Effector memory CD4-positive, alpha-beta T cell (primary cell): ENCODE results near the gene C3orf20.

Source experiments
- DNase-seq, 3 donors: peaks; one replicate each; pipeline ENCODE4 v3.0.0-alpha.2; 2020
- H3K27ac ChIP-seq: 2 replicates; pipeline ENCODE4 v1.7.0; 2013; ENCODE audit warnings: mild to moderate bottlenecking, low read length, moderate library complexity; ENCODE audit not compliant: insufficient read depth, poor library complexity, severe bottlenecking
- H3K27me3 ChIP-seq: replicated peaks from 2 replicates; pipeline ENCODE4 v1.7.0; 2013; ENCODE audit warnings: mild to moderate bottlenecking, low read length; ENCODE audit not compliant: insufficient read depth, control insufficient read depth, poor library complexity, severe bottlenecking
- H3K36me3 ChIP-seq: 2 replicates; pipeline ENCODE4 v1.7.0; 2013; ENCODE audit warnings: mild to moderate bottlenecking, low read length, moderate library complexity; ENCODE audit not compliant: control insufficient read depth, insufficient read depth
- H3K4me1 ChIP-seq: 2 replicates; pipeline ENCODE4 v1.7.0; 2013; ENCODE audit warnings: low read length, mild to moderate bottlenecking; ENCODE audit not compliant: control insufficient read depth, insufficient read depth, poor library complexity, severe bottlenecking
- H3K4me3 ChIP-seq: 2 replicates; pipeline ENCODE4 v1.7.0; 2013; ENCODE audit warnings: low read length, low read depth, mild to moderate bottlenecking; ENCODE audit not compliant: insufficient read depth, poor library complexity, severe bottlenecking
- H3K9me3 ChIP-seq: 2 replicates; pipeline ENCODE4 v1.7.0; 2013; ENCODE audit warnings: mild to moderate bottlenecking, low read length, moderate library complexity; ENCODE audit not compliant: control insufficient read depth

C3orf20 gene

DNA sequence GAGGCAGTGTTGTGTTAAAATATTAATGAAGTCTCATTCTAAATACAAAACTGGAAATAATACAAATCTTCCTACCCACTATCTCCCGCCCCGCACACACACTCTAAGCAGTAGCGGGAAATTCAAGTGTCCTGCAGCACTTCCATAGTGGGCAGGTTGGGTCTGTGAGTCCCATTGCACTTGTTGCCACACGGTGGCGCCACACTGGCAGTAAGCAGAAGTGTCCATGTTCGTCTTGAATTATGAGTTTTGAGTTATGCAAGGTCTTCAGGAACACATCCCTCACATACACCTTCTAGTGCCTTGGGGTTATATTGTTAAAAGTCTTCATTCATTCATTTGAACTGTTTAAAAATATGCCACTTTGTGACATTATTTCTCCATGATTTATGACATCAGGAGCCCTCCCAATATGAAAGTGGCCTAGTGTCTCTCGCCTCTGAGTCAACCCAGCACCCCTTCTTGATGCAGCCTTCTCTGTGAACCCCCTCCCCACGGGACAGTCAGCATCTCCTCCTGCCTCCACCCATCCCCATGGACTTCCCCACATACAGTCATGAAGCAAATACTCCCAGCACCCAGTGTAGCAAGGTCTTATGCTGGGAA is 41.0 kb upstream of the C3orf20 start:
- Histone ChIP-seq H3K36me3 (no peaks in the 10 kb centered on the region), H3K4me3 (no peak overlapping the region), H3K4me1 (no peaks in the 10 kb centered on the region), H3K9me3 (no peaks in the 10 kb centered on the region), H3K27ac (no peak overlapping the region), H3K27me3 (peaks cover 3% of the 10 kb centered on the region)
- DNase-seq: peak; percentile 17 to 46 (median 28)

GRCh38 chr3:14634763-14635400 is 40.1 kb upstream of the C3orf20 start:
- no peak overlapping the region for H3K4me3 ChIP-seq
- DNase-seq: no peak
- H3K36me3 ChIP-seq: no peaks in the 10 kb centered on the region
- no peaks in the 10 kb centered on the region for H3K4me1 ChIP-seq
- H3K9me3 ChIP-seq: no peaks in the 10 kb centered on the region
- peaks cover 3% of the 10 kb centered on the region for H3K27me3 ChIP-seq
- no peak overlapping the region for H3K27ac ChIP-seq

DNA sequence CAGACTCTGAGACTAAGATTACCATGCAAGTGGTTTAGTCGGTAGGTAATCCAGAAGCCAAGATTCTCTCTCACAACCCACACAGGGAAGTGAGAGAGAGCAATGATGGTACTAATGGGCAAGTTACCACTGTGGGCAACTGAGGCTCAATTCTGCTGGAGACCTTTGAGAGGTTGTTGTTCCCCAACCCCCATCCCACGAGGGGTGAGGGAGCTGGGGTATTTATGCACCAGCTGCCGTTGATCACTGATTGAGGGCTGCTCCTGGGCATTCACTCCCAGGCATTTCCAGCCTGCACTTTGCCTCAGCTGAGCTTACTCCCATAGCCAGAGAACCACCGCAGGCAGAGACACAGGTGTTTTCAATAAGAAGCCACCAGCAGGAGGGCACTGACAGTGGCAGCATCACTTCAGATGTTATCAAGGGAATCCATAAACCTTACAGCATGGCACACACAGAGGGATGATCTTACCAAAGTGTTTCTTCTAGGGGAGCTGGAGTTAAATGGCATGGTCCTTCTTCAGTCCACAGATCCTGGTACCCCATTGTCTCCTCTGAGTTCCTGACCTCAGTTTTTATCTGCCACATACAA is 38.3 kb upstream of the C3orf20 start:
- Histone ChIP-seq H3K27ac (no peak overlapping the region), H3K27me3 (peaks cover 7% of the 10 kb centered on the region), H3K4me1 (no peaks in the 10 kb centered on the region), H3K9me3 (no peaks in the 10 kb centered on the region), H3K36me3 (no peaks in the 10 kb centered on the region), H3K4me3 (no peak overlapping the region)
- no peak for DNase-seq

- Histone ChIP-seq H3K36me3 (no peaks in the 10 kb centered on the region), H3K4me1 (no peaks in the 10 kb centered on the region), H3K27ac (no peak overlapping the region), H3K4me3 (no peak overlapping the region), H3K9me3 (no peaks in the 10 kb centered on the region), H3K27me3 (peaks cover 7% of the 10 kb centered on the region)
- no peak for DNase-seq
Observed at GRCh38 chr3:14640157-14640562, 34.8 kb upstream of the C3orf20 start.

DNA sequence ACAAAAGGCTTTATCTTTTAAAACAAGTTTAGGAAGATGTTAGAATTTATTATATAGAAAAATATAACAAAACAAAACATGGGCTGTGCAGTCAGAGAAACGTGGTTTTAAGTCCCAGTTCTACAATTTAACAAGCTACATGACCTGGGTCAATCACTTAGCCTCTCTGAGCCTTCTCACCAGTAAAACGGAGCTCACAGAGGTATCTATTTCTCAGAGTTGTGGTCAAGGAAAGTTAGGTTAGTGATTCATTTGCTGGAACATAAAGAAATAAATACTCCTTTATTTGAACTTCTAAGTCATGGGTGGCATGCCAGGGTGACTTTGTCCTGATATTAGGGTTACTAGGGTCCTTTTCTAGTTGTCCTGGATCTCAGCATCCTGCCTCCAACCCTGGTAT is 34.2 kb upstream of the C3orf20 start:
- no peak overlapping the region for H3K4me3 ChIP-seq
- no peaks in the 10 kb centered on the region for H3K4me1 ChIP-seq
- DNase-seq: no peak
- H3K27ac ChIP-seq: no peak overlapping the region
- no peaks in the 10 kb centered on the region for H3K9me3 ChIP-seq
- H3K36me3 ChIP-seq: no peaks in the 10 kb centered on the region
- peaks cover 7% of the 10 kb centered on the region for H3K27me3 ChIP-seq

- Histone ChIP-seq H3K27ac (no peak overlapping the region), H3K4me1 (no peaks in the 10 kb centered on the region), H3K27me3 (peaks cover 7% of the 10 kb centered on the region), H3K4me3 (no peak overlapping the region), H3K9me3 (no peaks in the 10 kb centered on the region), H3K36me3 (no peaks in the 10 kb centered on the region)
- no peak for DNase-seq
Observed at GRCh38 chr3:14641346-14641745, 33.6 kb upstream of the C3orf20 start.

DNA sequence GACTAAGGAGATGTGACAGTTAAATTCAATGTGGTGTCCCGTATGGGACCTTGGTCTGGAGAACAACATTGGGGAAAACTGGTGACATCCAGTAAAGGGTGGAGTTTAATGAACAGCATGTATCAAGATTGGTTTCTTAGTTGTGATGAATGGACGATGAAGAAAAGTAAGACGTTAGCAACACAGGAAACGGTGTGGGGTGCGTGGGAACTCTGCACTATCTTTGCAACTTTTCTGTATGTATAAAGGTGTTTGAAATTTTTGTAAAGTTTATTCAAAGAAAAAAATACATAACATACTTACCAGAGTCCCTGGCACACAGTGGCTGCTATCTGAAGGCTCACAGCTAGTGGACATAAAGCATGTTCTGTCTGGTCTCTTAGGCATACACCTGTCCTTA is 29.5 kb upstream of the C3orf20 start:
- DNase-seq: no peak
- Histone ChIP-seq H3K27ac (no peak overlapping the region), H3K9me3 (no peaks in the 10 kb centered on the region), H3K4me3 (no peak overlapping the region), H3K27me3 (peaks cover 3% of the 10 kb centered on the region), H3K4me1 (no peaks in the 10 kb centered on the region), H3K36me3 (no peaks in the 10 kb centered on the region)

DNA sequence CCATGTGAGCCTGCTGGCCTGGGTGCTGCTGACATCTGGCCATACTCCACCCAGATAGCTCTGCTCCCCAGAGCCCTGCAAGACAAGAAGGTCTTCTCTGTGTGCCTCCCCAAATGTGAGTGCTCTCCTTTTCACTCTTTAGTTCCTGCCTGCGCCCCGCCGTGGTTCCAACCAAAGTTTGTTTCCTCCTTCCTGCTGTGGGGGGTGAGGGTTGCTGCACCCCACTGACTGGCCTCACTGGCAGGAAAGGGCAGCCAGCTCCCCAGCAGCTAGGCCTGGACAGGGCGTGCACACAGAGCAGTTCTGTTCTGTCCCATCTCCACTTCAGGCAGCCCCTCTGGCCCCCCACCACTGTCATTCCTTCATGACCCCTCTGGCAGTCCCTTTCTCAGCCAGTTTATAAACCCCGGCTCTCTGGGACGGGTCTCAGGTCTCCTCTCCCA is 28.8 kb upstream of the C3orf20 start:
- Histone ChIP-seq H3K27ac (no peak overlapping the region), H3K9me3 (no peaks in the 10 kb centered on the region), H3K36me3 (no peaks in the 10 kb centered on the region), H3K4me3 (no peak overlapping the region), H3K27me3 (no peaks in the 10 kb centered on the region), H3K4me1 (no peaks in the 10 kb centered on the region)
- DNase-seq: no peak

GRCh38 chr3:14646589-14647413 is 28.1 kb upstream of the C3orf20 start:
- Histone ChIP-seq H3K27me3 (no peaks in the 10 kb centered on the region), H3K4me1 (no peaks in the 10 kb centered on the region), H3K9me3 (no peaks in the 10 kb centered on the region), H3K4me3 (no peak overlapping the region), H3K27ac (no peak overlapping the region), H3K36me3 (no peaks in the 10 kb centered on the region)
- no peak for DNase-seq
